Endodermal cell (in vitro differentiated cells): ENCODE results near the gene TLE2. TPM values are rescaled to one million over a fixed set of nuclear protein-coding genes. Genes with fewer than 3 reads are reported as not detected.

Experiments used
- DNase-seq: peaks from one replicate; pipeline ENCODE4 v3.0.0-alpha.2; 2017
- H3K27ac ChIP-seq: 2 replicates; pipeline ENCODE4 v1.5.1; 2013; ENCODE audit warnings: mild to moderate bottlenecking, low read depth, low read length, moderate library complexity
- H3K27me3 ChIP-seq: 2 replicates; pipeline ENCODE4 v1.6.1; 2013; ENCODE audit warnings: mild to moderate bottlenecking, low read length, moderate library complexity; ENCODE audit not compliant: insufficient read depth, control insufficient read depth, poor library complexity, severe bottlenecking
- H3K36me3 ChIP-seq: 2 replicates; pipeline ENCODE4 v1.7.0; 2013; ENCODE audit warnings: mild to moderate bottlenecking, low read length, moderate library complexity; ENCODE audit not compliant: control insufficient read depth, insufficient read depth
- H3K4me1 ChIP-seq: one replicate; pipeline ENCODE4 v1.7.0; 2013; ENCODE audit warnings: low read length; ENCODE audit not compliant: control insufficient read depth, insufficient read depth
- H3K4me3 ChIP-seq: 2 replicates; pipeline ENCODE4 v1.5.1; 2013; ENCODE audit warnings: mild to moderate bottlenecking, low read length, moderate library complexity
- H3K9ac ChIP-seq: 2 replicates; pipeline ENCODE4 v1.6.1; 2013; ENCODE audit warnings: mild to moderate bottlenecking, low read length, moderate library complexity; ENCODE audit not compliant: poor library complexity, severe bottlenecking; ENCODE audit errors: extremely low read depth
- H3K9me3 ChIP-seq: 2 replicates; pipeline ENCODE4 v1.6.1; 2013; ENCODE audit warnings: mild to moderate bottlenecking, low read length, moderate library complexity; ENCODE audit not compliant: control insufficient read depth
- H3K27ac Mint-ChIP-seq: 2 replicates; pipeline ENCODE4 v1.8.0; 2020; ENCODE audit warnings: mixed read lengths
- H3K27me3 Mint-ChIP-seq: 2 replicates; pipeline ENCODE4 v1.8.0; 2021; ENCODE audit warnings: mild to moderate bottlenecking, mixed read lengths; ENCODE audit not compliant: insufficient read depth
- H3K36me3 Mint-ChIP-seq: 2 replicates; pipeline ENCODE4 v1.8.0; 2020; ENCODE audit warnings: low read depth, mixed read lengths
- H3K4me1 Mint-ChIP-seq: 2 replicates; pipeline ENCODE4 v1.8.0; 2020; ENCODE audit warnings: mixed read lengths
- H3K4me3 Mint-ChIP-seq: 2 replicates; pipeline ENCODE4 v1.8.0; 2020; ENCODE audit warnings: mild to moderate bottlenecking, moderate library complexity, mixed read lengths
- H3K9me3 Mint-ChIP-seq: 2 replicates; pipeline ENCODE4 v1.8.0; 2020; ENCODE audit warnings: mild to moderate bottlenecking, mixed read lengths
- CTCF ChIP-seq: fragments of 200-600 bp; sonication (generic); conservative IDR thresholded peaks from 2 replicates; pipeline ENCODE4 v1.5.0; 2021; ENCODE audit warnings: antibody characterized with exemption, mild to moderate bottlenecking
- WGBS, 2 experiments: methylation state at CpG; one replicate each; pipeline versions ENCODE4 v1.1.5 to v1.1.7; 2013; ENCODE audit warnings: missing lambda C conversion rate in 2 of 2, mixed read lengths in 1 of 2; ENCODE audit not compliant: insufficient coverage in 1 of 2, insufficient read length in 1 of 2; 5-methylcytosine and 5-hydroxymethylcytosine counted together
- total RNA-seq, 2 donors: library from RNA; stranded (reverse); fragmentation: NEBNext Ultra II Directional in 1 of 2; extraction: Animal tissue kit (Norgen Biotek cat#: 25700) in 1 of 2; gene quantifications; 2 replicates in 1 of 2; 3 replicates in 1 of 2; pipeline ENCODE4 v1.2.1, GENCODE V29; 2021

The TLE2 gene
- total RNA-seq, 2 donors from 2014 or later = 75.0 to 80.3 TPM

- peaks cover 9% of the 10 kb centered on the region for H3K4me1 Mint-ChIP-seq
- Histone ChIP-seq H3K4me1 (no peaks in the 10 kb centered on the region), H3K9ac (no peak overlapping the region), H3K27ac (no peak overlapping the region), H3K36me3 (peaks cover 3% of the 10 kb centered on the region), H3K9me3 (no peaks in the 10 kb centered on the region), H3K27me3 (no peaks in the 10 kb centered on the region), H3K4me3 (no peak overlapping the region)
- no peak for DNase-seq
- peak; percentile 42 for TF ChIP-seq CTCF
- peaks cover 3% of the 10 kb centered on the region for H3K36me3 Mint-ChIP-seq
- peak overlapping the region; percentile 16 for H3K27ac Mint-ChIP-seq
- H3K27me3 Mint-ChIP-seq = no peaks in the 10 kb centered on the region
- no peak overlapping the region for H3K4me3 Mint-ChIP-seq
- no peaks in the 10 kb centered on the region for H3K9me3 Mint-ChIP-seq
- 80 to 83% methylated on average over 10 to 15 of the region's 15 CpGs for WGBS, 2 experiments
These were observed 36.7 kb upstream of the TLE2 start for GRCh38 chr19:3065675-3066357.

DNA sequence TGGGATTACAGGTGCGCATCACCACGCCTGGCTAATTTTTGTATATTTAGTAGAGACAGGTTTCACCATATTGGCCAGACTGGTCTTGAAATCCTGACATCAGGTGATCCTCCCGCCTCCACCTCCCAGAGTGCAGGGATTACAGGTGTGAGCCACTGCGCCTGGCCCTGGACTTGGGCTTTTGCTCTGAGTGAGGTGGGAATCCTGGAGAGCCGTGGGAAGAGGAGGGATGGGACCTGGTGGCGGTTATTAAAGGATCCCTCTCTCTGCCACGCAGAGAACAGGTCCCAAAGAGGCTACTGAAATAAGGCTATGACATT is 34.9 kb upstream of the TLE2 start:
- H3K9me3 Mint-ChIP-seq = no peaks in the 10 kb centered on the region
- Histone ChIP-seq H3K36me3 (peaks cover 19% of the 10 kb centered on the region), H3K27me3 (no peaks in the 10 kb centered on the region), H3K4me1 (no peaks in the 10 kb centered on the region), H3K9ac (no peak overlapping the region), H3K9me3 (no peaks in the 10 kb centered on the region), H3K27ac (no peak overlapping the region), H3K4me3 (no peak overlapping the region)
- H3K4me1 Mint-ChIP-seq = peaks cover 12% of the 10 kb centered on the region
- H3K36me3 Mint-ChIP-seq = peaks cover 15% of the 10 kb centered on the region
- H3K27ac Mint-ChIP-seq = no peak overlapping the region
- no peaks in the 10 kb centered on the region for H3K27me3 Mint-ChIP-seq
- WGBS, 2 experiments = 93 to 97% methylated on average over 6 to 7 of the region's 7 CpGs
- no peak for TF ChIP-seq CTCF
- H3K4me3 Mint-ChIP-seq = peak overlapping the region; percentile 64
- DNase-seq = no peak

GRCh38 chr19:3062165-3063105 is 33.4 kb upstream of the TLE2 start, which contains the start of gene TLE5:
Gene TLE5, minus strand, starts transcription at chr19:3062495. Its CDS starts 295 bp downstream, at chr19:3062200.
- DNase-seq = peak; percentile 75
- H3K36me3 Mint-ChIP-seq = peaks cover 30% of the 10 kb centered on the region
- TF ChIP-seq CTCF = peak; percentile 32
- peak within 1 kb of the TSS; percentile 69 for H3K9ac ChIP-seq
- H3K4me3 Mint-ChIP-seq = peak within 1 kb of the TSS; percentile 72
- H3K27me3 ChIP-seq = no peaks in the 10 kb centered on the region
- peaks cover 21% of the 10 kb centered on the region for H3K4me1 Mint-ChIP-seq
- peak within 1 kb of the TSS; percentile 87 for H3K4me3 ChIP-seq
- 4 to 11% methylated on average over 29 to 96 of the region's 111 CpGs for WGBS, 2 experiments
- H3K9me3 ChIP-seq = no peaks in the 10 kb centered on the region
- H3K27me3 Mint-ChIP-seq = no peaks in the 10 kb centered on the region
- peak within 1 kb of the TSS; percentile 74 for H3K27ac Mint-ChIP-seq
- no peaks in the 10 kb centered on the region for H3K4me1 ChIP-seq
- H3K36me3 ChIP-seq = peaks cover 34% of the 10 kb centered on the region
- no peak within 1 kb of the TSS for H3K27ac ChIP-seq
- no peaks in the 10 kb centered on the region for H3K9me3 Mint-ChIP-seq
